A549 (cell line): Measurements from ENCODE around the gene PXYLP1. TPM values are rescaled to one million over a fixed set of nuclear protein-coding genes. Genes with fewer than 3 reads are reported as not detected.

Experiments used
- ATAC-seq, 2 experiments: fragments of 200-7000 bp in 1 of 2; fragments of >200 bp in 1 of 2; cut with Nextera tagmentation in 1 of 2; cut with Tn5 transposase in 1 of 2; 3 replicates each; pipeline versions ENCODE4 v1.8.0 to v1.9.1; 2018 to 2020; ENCODE audit warnings: mild to moderate bottlenecking in 1 of 2, moderate library complexity in 1 of 2
- CTCF ChIA-PET: fragments of 300-600 bp; sonication (Branson Sonifier 250); formaldehyde crosslinking; extraction: SDS; loops from one replicate; lab custom pipeline; 2021; ENCODE audit warnings: antibody characterized with exemption, inconsistent platforms; lab: Yijun Ruan, JAX
- POLR2A ChIA-PET: fragments of 350-600 bp; formaldehyde crosslinking; extraction: SDS; loops from one replicate; lab custom pipeline; 2021; ENCODE audit warnings: antibody characterized with exemption, inconsistent platforms; lab: Yijun Ruan, JAX
- DNase-seq, 2 experiments: peaks; one replicate each; pipeline versions ENCODE4 v3.0.0 to v3.0.0-alpha.2; 2011 to 2016; ENCODE audit warnings: low read depth in 1 of 2, low spot score in 1 of 2
- FAIRE-seq: peaks from 2 replicates; lab custom pipeline; 2011; peaks lifted over from hg19 to GRCh38; lab: Jason Lieb, UNC
- H3K27ac ChIP-seq, 2 experiments: fragments of >200 bp; sonication (Bioruptor Twin); formaldehyde crosslinking; 3 replicates each; pipeline ENCODE4 v1.5.1; 2016 to 2017
- H3K4me1 ChIP-seq: fragments of >200 bp; sonication (Bioruptor Twin); formaldehyde crosslinking; 3 replicates; pipeline ENCODE4 v1.6.1; 2016
- H3K4me2 ChIP-seq: fragments of >200 bp; sonication (Bioruptor Twin); formaldehyde crosslinking; 3 replicates; pipeline ENCODE4 v1.6.1; 2016
- H3K4me3 ChIP-seq: fragments of >200 bp; sonication (Bioruptor Twin); formaldehyde crosslinking; 3 replicates; pipeline ENCODE4 v1.5.1; 2016
- H3K9me3 ChIP-seq: fragments of >200 bp; sonication (Bioruptor Twin); formaldehyde crosslinking; 3 replicates; pipeline ENCODE4 v1.6.1; 2016
- BHLHE40 ChIP-seq: IDR thresholded peaks from 2 replicates; pipeline ENCODE4 v1.6.1; 2012; ENCODE audit warnings: low read depth, low read length, inconsistent platforms
- CEBPB ChIP-seq, 2 experiments: fragments of >200 bp in 1 of 2; sonication (Bioruptor Twin) in 1 of 2; formaldehyde crosslinking in 1 of 2; IDR thresholded peaks; 2 replicates each; pipeline ENCODE4 v1.6.1; 2012 to 2016
- EHMT2 ChIP-seq: fragments of 200-600 bp; sonication (generic); IDR thresholded peaks from 2 replicates; pipeline ENCODE4 v1.6.1; 2016; ENCODE audit warnings: antibody characterized with exemption, low read depth, mild to moderate bottlenecking, moderate library complexity
- EP300 ChIP-seq, 2 experiments: fragments of >200 bp; sonication (Bioruptor Twin); formaldehyde crosslinking; IDR thresholded peaks; 2 replicates in 1 of 2; 3 replicates in 1 of 2; pipeline ENCODE4 v1.6.1; 2016 to 2017
- ESRRA ChIP-seq: fragments of 150-350 bp; IDR thresholded peaks from 2 replicates; pipeline ENCODE4 v1.6.1; 2014; ENCODE audit warnings: mild to moderate bottlenecking, low read length, borderline replicate concordance
- FOSL2 ChIP-seq, 2 experiments: fragments of 450-650 bp in 1 of 2; fragments of >200 bp in 1 of 2; sonication (Bioruptor Twin) in 1 of 2; formaldehyde crosslinking; IDR thresholded peaks; 2 replicates each; pipeline versions ENCODE4 v1.5.0 to v1.6.1; 2016 to 2020; ENCODE audit warnings: mild to moderate bottlenecking in 1 of 2, moderate library complexity in 1 of 2
- JUN ChIP-seq, 2 experiments: fragments of >200 bp; sonication (Bioruptor Twin); formaldehyde crosslinking; IDR thresholded peaks; 2 replicates in 1 of 2; 3 replicates in 1 of 2; pipeline ENCODE4 v1.6.1; 2016 to 2017
- JUNB ChIP-seq: fragments of >200 bp; sonication (Bioruptor Twin); formaldehyde crosslinking; IDR thresholded peaks from 2 replicates; pipeline ENCODE4 v1.6.1; 2016
- MAFK ChIP-seq: fragments of 450-650 bp; IDR thresholded peaks from 2 replicates; pipeline ENCODE4 v1.6.1; 2014; ENCODE audit not compliant: partially characterized antibody
- MAZ ChIP-seq: fragments of 150-350 bp; IDR thresholded peaks from 2 replicates; pipeline ENCODE4 v1.6.1; 2014; ENCODE audit warnings: antibody characterized with exemption, low read depth, low read length, borderline replicate concordance
- NPAS2 ChIP-seq: fragments of 250-450 bp; sonication (Bioruptor Pico); IDR thresholded peaks from 2 replicates; pipeline ENCODE4 v1.8.0; 2022; ENCODE audit warnings: mild to moderate bottlenecking, moderate library complexity, borderline replicate concordance
- POLR2A ChIP-seq: IDR thresholded peaks from 2 replicates; pipeline ENCODE4 v1.6.1; 2012; ENCODE audit warnings: mild to moderate bottlenecking, low read length
- POLR2AphosphoS2 ChIP-seq: conservative IDR thresholded peaks from 2 replicates; pipeline ENCODE4 v1.6.1; 2012; ENCODE audit warnings: low read length, improper control_type of control experiment, inconsistent platforms
- RAD21 ChIP-seq, 2 experiments: fragments of >200 bp in 1 of 2; sonication (Bioruptor Twin) in 1 of 2; formaldehyde crosslinking in 1 of 2; IDR thresholded peaks in 1 of 2; conservative IDR thresholded peaks in 1 of 2; 2 replicates in 1 of 2; 3 replicates in 1 of 2; pipeline ENCODE4 v1.6.1; 2012 to 2018; ENCODE audit warnings: inconsistent platforms in 1 of 2
- RNF2 ChIP-seq: fragments of 200-600 bp; sonication (generic); IDR thresholded peaks from 2 replicates; pipeline ENCODE4 v1.6.1; 2016; ENCODE audit warnings: low read depth, mild to moderate bottlenecking, antibody characterized with exemption, moderate library complexity, borderline replicate concordance
- SMC3 ChIP-seq: fragments of >200 bp; sonication (Bioruptor Twin); formaldehyde crosslinking; IDR thresholded peaks from 3 replicates; pipeline ENCODE4 v1.6.1; 2018; ENCODE audit warnings: inconsistent platforms
- SREBF2 ChIP-seq: fragments of 450-650 bp; IDR thresholded peaks from 2 replicates; pipeline ENCODE4 v1.6.1; 2014; ENCODE audit warnings: mild to moderate bottlenecking, moderate library complexity
- ZSCAN20 ChIP-seq: fragments of 250-450 bp; sonication (Bioruptor Pico); IDR thresholded peaks from 2 replicates; pipeline ENCODE4 v1.8.0; 2022; ENCODE audit warnings: mild to moderate bottlenecking, moderate library complexity
- WGBS: methylation state at CpG from one replicate; pipeline ENCODE4 v1.1.6; 2017; ENCODE audit errors: missing lambda C conversion rate; 5-methylcytosine and 5-hydroxymethylcytosine counted together
- polyA plus RNA-seq, 4 experiments: library from polyadenylated mRNA; depleted of rRNA in 3 of 4; stranded (reverse); fragments of >200 nt; fragmentation: RNase III in 1 of 4; extraction: RNeasy Plus Mini Kit Qiagen cat#74134 plus additional on column Dnase treatment in 1 of 4; gene quantifications; 2 replicates in 3 of 4; 3 replicates in 1 of 4; pipeline ENCODE4 v1.2.3, GENCODE V29; 2011 to 2017
- TF ChIP-seq, protein P1 (sequence below): fragments of 200-600 bp; sonication (generic); IDR thresholded peaks from 2 replicates; pipeline ENCODE4 v1.6.1; 2016; ENCODE audit warnings: antibody characterized with exemption, mild to moderate bottlenecking, moderate library complexity
- TF ChIP-seq, protein P2 (sequence below): fragments of 250-450 bp; sonication (Bioruptor Pico); IDR thresholded peaks from 2 replicates; pipeline ENCODE4 v1.5.0; 2020; ENCODE audit warnings: low read depth, mild to moderate bottlenecking, moderate library complexity
- TF ChIP-seq, protein P3 (sequence below): fragments of >200 bp; sonication (Bioruptor Twin); formaldehyde crosslinking; IDR thresholded peaks from 3 replicates; pipeline ENCODE4 v1.5.1; 2016
- TF ChIP-seq, protein P4 (sequence below): fragments of 150-350 bp; IDR thresholded peaks from 2 replicates; pipeline ENCODE4 v1.6.1; 2014; ENCODE audit warnings: low read depth, mild to moderate bottlenecking, low read length

Gene PXYLP1
- polyA plus RNA-seq, 2 of the 4 experiments (the other 2 are of a cell fraction) = 8.0 to 11.7 TPM

DNA sequence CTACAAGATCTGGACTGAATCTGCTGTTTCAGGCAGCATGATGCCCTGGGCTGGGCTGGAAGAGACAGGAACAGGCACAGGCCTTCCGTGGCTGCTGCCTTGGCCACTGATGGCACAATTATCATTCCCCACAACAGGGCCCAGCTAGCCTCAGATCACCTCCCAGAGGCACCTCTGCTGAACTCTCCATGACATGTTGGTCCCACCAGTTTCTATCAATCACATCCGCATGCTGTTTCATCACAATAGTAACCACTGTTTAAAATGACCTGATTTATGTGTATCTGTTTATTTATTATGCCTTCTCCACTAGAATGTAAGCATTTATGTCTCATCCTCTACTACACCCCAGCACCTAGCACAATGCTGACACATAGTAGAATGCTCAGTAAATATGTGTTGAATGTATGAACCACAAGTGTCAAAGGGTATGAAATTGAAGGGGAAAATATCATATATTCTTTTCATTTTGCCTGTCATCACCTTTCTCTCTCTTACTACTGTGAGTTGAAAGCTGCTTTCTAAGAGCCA lies 104.0 kb downstream of the PXYLP1 start:
- ChIA-PET CTCF (interaction anchor here (0.9 to 18.2 kb wide), 7 partner anchors 10 to 124 kb away, joined by 3 to 217 read pairs (median 4); no protein-coding TSS in a partner anchor), POLR2A (interaction anchor here (2.3 kb wide), 1 partner anchor 24 kb away, joined by 7 read pairs; no protein-coding TSS in a partner anchor)
- Histone ChIP-seq H3K27ac (peak overlapping the region; percentile 91 to 94), H3K9me3 (no peaks in the 10 kb centered on the region), H3K4me1 (peaks cover 62% of the 10 kb centered on the region), H3K4me2 (no peak overlapping the region)
- WGBS = 72% methylated on average over 2 of the region's 2 CpGs
- no peak for FAIRE-seq
- no peak for TF ChIP-seq EP300 (IDR thresholded peaks at IDR 0.05)
- no peak for TF ChIP-seq JUNB
- TF ChIP-seq RNF2 = no peak
- TF ChIP-seq, all 56 proteins: peak for 0
- ATAC-seq = no peak
- H3K4me3 ChIP-seq = no peak overlapping the region
- no peak for DNase-seq

DNA sequence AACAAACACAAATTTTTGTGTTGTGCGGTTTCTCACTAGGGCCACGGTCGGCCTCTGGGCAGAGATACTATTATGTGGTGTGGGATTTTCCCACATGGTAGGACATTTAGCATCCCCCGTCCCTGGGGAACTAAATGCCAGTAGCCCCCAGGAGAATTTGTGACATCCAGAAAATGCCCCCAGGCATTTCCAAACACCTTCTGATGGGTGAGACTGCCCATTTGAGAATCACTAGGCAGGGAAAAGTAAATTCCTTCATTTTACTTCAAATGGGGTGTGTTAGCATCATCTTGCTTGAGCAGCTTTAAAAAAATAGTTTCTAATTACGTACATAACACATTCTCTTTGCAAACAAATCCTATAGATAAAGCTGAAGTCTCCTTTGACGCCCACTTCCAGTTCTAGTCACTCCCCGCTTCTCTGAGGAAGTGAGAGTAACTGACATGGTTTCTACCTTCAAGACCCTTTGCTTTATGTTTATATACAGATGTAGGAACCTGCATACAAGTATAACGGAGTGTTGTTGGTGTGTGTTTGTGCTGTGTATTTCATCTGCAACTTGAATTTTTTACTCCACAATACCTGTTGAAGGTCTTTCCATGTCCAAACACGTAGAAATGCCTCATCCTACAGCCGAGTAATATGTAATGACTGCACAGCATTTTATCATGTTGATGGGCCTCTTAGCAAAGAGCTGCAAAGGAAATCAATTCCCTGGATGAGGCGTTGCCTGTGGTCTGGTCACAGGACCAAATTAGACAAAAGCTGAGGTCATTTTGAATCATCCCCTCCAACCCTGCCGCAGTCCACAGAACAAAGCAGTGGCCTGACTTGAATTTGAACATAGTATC lies 105.3 kb downstream of the PXYLP1 start:
- peaks cover 4% of the 10 kb centered on the region; the same call in 1 of the 3 replicates for H3K9me3 ChIP-seq
- H3K4me2 ChIP-seq = peak overlapping the region; percentile 26
- no peak overlapping the region for H3K4me3 ChIP-seq
- POLR2A ChIA-PET = interaction anchor here (0.7 to 2.3 kb wide), 2 partner anchors 25 to 402 kb away, joined by 3 to 7 read pairs; no protein-coding TSS in a partner anchor
- no peak for FAIRE-seq
- peak; percentile 66 to 82; a peak in 5 of 6 replicates for ATAC-seq
- peaks cover 50% of the 10 kb centered on the region for H3K4me1 ChIP-seq
- 67% methylated on average over 12 of the region's 12 CpGs for WGBS
- TF ChIP-seq EP300 (IDR thresholded peaks at IDR 0.05) (peak in 1 of 2 experiments; percentile 54; a peak in 1 of 5 replicates), POLR2A (no peak), FOSL2 (IDR thresholded peaks at IDR 0.05) (no peak), FOSL2 (CRISPR knock-in tag; IDR thresholded peaks at IDR 0.05) (peak; percentile 50), NPAS2 (CRISPR knock-in tag) (no peak), MAFK (no peak), SMC3 (no peak), MAZ (no peak), JUN (IDR thresholded peaks at IDR 0.05) (peak in 1 of 2 experiments; percentile 14; a peak in 1 of 5 replicates), CEBPB (IDR thresholded peaks at IDR 0.05) (no peak)
- TF ChIP-seq, protein P1, sequence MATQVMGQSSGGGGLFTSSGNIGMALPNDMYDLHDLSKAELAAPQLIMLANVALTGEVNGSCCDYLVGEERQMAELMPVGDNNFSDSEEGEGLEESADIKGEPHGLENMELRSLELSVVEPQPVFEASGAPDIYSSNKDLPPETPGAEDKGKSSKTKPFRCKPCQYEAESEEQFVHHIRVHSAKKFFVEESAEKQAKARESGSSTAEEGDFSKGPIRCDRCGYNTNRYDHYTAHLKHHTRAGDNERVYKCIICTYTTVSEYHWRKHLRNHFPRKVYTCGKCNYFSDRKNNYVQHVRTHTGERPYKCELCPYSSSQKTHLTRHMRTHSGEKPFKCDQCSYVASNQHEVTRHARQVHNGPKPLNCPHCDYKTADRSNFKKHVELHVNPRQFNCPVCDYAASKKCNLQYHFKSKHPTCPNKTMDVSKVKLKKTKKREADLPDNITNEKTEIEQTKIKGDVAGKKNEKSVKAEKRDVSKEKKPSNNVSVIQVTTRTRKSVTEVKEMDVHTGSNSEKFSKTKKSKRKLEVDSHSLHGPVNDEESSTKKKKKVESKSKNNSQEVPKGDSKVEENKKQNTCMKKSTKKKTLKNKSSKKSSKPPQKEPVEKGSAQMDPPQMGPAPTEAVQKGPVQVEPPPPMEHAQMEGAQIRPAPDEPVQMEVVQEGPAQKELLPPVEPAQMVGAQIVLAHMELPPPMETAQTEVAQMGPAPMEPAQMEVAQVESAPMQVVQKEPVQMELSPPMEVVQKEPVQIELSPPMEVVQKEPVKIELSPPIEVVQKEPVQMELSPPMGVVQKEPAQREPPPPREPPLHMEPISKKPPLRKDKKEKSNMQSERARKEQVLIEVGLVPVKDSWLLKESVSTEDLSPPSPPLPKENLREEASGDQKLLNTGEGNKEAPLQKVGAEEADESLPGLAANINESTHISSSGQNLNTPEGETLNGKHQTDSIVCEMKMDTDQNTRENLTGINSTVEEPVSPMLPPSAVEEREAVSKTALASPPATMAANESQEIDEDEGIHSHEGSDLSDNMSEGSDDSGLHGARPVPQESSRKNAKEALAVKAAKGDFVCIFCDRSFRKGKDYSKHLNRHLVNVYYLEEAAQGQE = no peak
- TF ChIP-seq, protein P2, sequence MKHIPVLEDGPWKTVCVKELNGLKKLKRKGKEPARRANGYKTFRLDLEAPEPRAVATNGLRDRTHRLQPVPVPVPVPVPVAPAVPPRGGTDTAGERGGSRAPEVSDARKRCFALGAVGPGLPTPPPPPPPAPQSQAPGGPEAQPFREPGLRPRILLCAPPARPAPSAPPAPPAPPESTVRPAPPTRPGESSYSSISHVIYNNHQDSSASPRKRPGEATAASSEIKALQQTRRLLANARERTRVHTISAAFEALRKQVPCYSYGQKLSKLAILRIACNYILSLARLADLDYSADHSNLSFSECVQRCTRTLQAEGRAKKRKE = no peak
- DNase-seq = peak in 1 of 2 experiments; percentile 65
- peak overlapping the region; percentile 91 to 94 for H3K27ac ChIP-seq
- CTCF ChIA-PET = interaction anchor here (0.9 to 18.2 kb wide), 9 partner anchors 9 to 123 kb away, joined by 3 to 217 read pairs (median 5); no protein-coding TSS in a partner anchor

DNA sequence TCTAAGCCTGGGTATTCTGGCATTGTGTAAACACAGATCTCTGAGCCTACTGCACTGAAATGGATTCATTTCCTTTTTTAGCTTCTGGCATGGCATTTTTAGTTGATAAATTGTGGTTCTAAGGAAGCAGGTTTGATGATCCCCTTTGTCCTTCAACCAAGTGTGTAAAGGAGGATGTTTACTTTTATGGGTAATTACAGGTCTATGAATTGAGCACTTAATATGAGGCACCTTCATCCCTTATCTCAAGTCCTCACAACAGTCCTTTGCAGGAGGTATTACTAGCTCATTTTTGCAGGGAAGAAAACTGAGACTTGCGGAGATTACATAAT lies 105.9 kb downstream of the PXYLP1 start:
- Histone ChIP-seq H3K4me1 (peaks cover 44% of the 10 kb centered on the region), H3K4me3 (no peak overlapping the region), H3K4me2 (peak overlapping the region; percentile 26), H3K27ac (peak overlapping the region; percentile 91 to 94), H3K9me3 (peaks cover 4% of the 10 kb centered on the region; the same call in 1 of the 3 replicates)
- no peak for DNase-seq
- no peak for FAIRE-seq
- CTCF ChIA-PET = interaction anchor here (1.1 to 18.2 kb wide), 6 partner anchors 8 to 122 kb away, joined by 3 to 217 read pairs (median 6); no protein-coding TSS in a partner anchor
- POLR2A ChIA-PET = interaction anchor here (0.7 to 2.3 kb wide), 2 partner anchors 26 to 402 kb away, joined by 3 to 7 read pairs; no protein-coding TSS in a partner anchor
- 94% methylated on average over 1 of the region's 1 CpG for WGBS
- 0 out of 6 replicates have a peak, but pooled peaks of 1 of the 2 experiments have one; percentile 14 for ATAC-seq
- TF ChIP-seq, protein P3, sequence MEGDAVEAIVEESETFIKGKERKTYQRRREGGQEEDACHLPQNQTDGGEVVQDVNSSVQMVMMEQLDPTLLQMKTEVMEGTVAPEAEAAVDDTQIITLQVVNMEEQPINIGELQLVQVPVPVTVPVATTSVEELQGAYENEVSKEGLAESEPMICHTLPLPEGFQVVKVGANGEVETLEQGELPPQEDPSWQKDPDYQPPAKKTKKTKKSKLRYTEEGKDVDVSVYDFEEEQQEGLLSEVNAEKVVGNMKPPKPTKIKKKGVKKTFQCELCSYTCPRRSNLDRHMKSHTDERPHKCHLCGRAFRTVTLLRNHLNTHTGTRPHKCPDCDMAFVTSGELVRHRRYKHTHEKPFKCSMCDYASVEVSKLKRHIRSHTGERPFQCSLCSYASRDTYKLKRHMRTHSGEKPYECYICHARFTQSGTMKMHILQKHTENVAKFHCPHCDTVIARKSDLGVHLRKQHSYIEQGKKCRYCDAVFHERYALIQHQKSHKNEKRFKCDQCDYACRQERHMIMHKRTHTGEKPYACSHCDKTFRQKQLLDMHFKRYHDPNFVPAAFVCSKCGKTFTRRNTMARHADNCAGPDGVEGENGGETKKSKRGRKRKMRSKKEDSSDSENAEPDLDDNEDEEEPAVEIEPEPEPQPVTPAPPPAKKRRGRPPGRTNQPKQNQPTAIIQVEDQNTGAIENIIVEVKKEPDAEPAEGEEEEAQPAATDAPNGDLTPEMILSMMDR = no peak
- no peak for TF ChIP-seq POLR2AphosphoS2
- TF ChIP-seq, protein P4, sequence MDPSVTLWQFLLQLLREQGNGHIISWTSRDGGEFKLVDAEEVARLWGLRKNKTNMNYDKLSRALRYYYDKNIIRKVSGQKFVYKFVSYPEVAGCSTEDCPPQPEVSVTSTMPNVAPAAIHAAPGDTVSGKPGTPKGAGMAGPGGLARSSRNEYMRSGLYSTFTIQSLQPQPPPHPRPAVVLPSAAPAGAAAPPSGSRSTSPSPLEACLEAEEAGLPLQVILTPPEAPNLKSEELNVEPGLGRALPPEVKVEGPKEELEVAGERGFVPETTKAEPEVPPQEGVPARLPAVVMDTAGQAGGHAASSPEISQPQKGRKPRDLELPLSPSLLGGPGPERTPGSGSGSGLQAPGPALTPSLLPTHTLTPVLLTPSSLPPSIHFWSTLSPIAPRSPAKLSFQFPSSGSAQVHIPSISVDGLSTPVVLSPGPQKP = no peak
- TF ChIP-seq ESRRA = no peak
- no peak for TF ChIP-seq FOSL2 (IDR thresholded peaks at IDR 0.05)
- TF ChIP-seq FOSL2 (CRISPR knock-in tag; IDR thresholded peaks at IDR 0.05) = no peak
- no peak for TF ChIP-seq BHLHE40
- peak; percentile 64 for TF ChIP-seq JUNB
- TF ChIP-seq ZSCAN20 = no peak
- no peak for TF ChIP-seq EHMT2
- 0 out of 5 replicates have a peak, but pooled peaks of 1 of the 2 experiments have one; percentile 9 for TF ChIP-seq RAD21 (conservative IDR thresholded peaks at IDR 0.05 in 1 of 2, IDR thresholded peaks at IDR 0.05 in 1 of 2)
- no peak for TF ChIP-seq NPAS2 (CRISPR knock-in tag)
- no peak for TF ChIP-seq SREBF2
